Smooth muscle cell (in vitro differentiated cells): ENCODE measurements around the gene CCZ1B. TPM values are rescaled to one million over a fixed set of nuclear protein-coding genes. Genes with fewer than 3 reads are reported as not detected.
"Not testable (repeated sequence)": the region's sequence is repeated elsewhere in the genome, so short reads cannot be mapped to it uniquely, and the experiment has no call there.

Source experiments
- DNase-seq: peaks from one replicate; lab custom pipeline; 2025; ENCODE audit not compliant: unreplicated experiment; lab: John Stamatoyannopoulos, UW
- H2AFZ ChIP-seq: fragments of 200-600 bp; sonication (generic); 2 replicates; pipeline ENCODE4 v1.6.0; 2016; ENCODE audit warnings: antibody characterized with exemption, low read depth, mild to moderate bottlenecking
- H3F3A ChIP-seq: fragments of 200-600 bp; sonication (generic); 2 replicates; pipeline ENCODE4 v1.6.0; 2017; ENCODE audit warnings: antibody characterized with exemption, low read depth
- H3K27ac ChIP-seq: fragments of 200-600 bp; sonication (generic); 2 replicates; pipeline ENCODE4 v1.5.1; 2016; ENCODE audit warnings: low read depth, mild to moderate bottlenecking
- H3K27me3 ChIP-seq: fragments of 200-600 bp; sonication (generic); 2 replicates; pipeline ENCODE4 v1.6.1; 2016; ENCODE audit warnings: low read depth, mild to moderate bottlenecking
- H3K36me3 ChIP-seq: fragments of 200-600 bp; sonication (generic); 2 replicates; pipeline ENCODE4 v1.5.1; 2016; ENCODE audit warnings: low read depth
- H3K4me1 ChIP-seq: fragments of 200-600 bp; sonication (generic); 2 replicates; pipeline ENCODE4 v1.5.1; 2016; ENCODE audit warnings: low read depth
- H3K4me2 ChIP-seq: fragments of 200-600 bp; sonication (generic); 2 replicates; pipeline ENCODE4 v1.6.0; 2016; ENCODE audit warnings: mild to moderate bottlenecking
- H3K4me3 ChIP-seq: fragments of 200-600 bp; sonication (generic); 2 replicates; pipeline ENCODE4 v1.5.1; 2016; ENCODE audit warnings: mild to moderate bottlenecking
- H3K79me2 ChIP-seq: fragments of 200-600 bp; sonication (generic); 2 replicates; pipeline ENCODE4 v1.6.0; 2016; ENCODE audit warnings: low read depth, mild to moderate bottlenecking
- H3K9ac ChIP-seq: fragments of 200-600 bp; sonication (generic); 2 replicates; pipeline ENCODE4 v1.6.0; 2016; ENCODE audit warnings: low read depth
- H3K9me3 ChIP-seq: fragments of 200-600 bp; sonication (generic); replicated peaks from 2 replicates; pipeline ENCODE4 v1.5.1; 2016; ENCODE audit warnings: low read depth
- H4K20me1 ChIP-seq: fragments of 200-600 bp; sonication (generic); 2 replicates; pipeline ENCODE4 v1.6.0; 2016; ENCODE audit warnings: low read depth
- WGBS: methylation state at CpG from one replicate; pipeline ENCODE4 v1.1.7; 2016; ENCODE audit warnings: low lambda C conversion rate; 5-methylcytosine and 5-hydroxymethylcytosine counted together
- polyA plus RNA-seq: library from polyadenylated mRNA; unstranded; fragments of >200 nt; fragmentation: Nextera tagmentation; extraction: Ambion mirVana; gene quantifications from 2 replicates; pipeline ENCODE4 v1.2.1, GENCODE V29; 2016
- total RNA-seq: library from RNA; depleted of rRNA; stranded (reverse); fragments of >200 nt; gene quantifications from 2 replicates; pipeline ENCODE4 v1.2.3, GENCODE V29; 2014

Gene CCZ1B
- total and polyA plus RNA-seq, 2 experiments from 2014 or later = 32.0 to 36.9 TPM

DNA sequence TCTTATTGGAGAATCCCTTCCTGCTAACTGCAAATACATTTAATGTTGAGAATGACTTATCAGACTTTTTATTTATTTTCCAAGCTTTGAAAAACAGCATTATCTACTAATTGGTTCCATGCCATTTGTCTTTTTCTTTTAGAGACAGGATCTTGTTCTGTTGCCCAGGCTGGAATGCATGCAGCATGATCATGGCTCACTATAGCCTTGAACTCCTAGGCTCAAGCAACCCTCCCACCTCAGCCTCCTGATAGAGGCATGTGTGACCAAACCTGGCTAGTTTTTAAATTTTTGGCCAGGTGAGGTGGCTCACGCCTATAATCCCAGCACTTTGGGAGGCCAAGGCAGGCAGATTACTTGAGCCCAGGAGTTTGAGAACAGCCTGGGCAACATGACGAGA is 13.1 kb downstream of the CCZ1B start:
- not testable (repeated sequence) for H2AFZ ChIP-seq, H3K4me1 ChIP-seq, H3K27ac ChIP-seq, H3K36me3 ChIP-seq, DNase-seq, H4K20me1 ChIP-seq, H3K4me2 ChIP-seq, H3K27me3 ChIP-seq, H3F3A ChIP-seq, H3K9me3 ChIP-seq, H3K9ac ChIP-seq, H3K79me2 ChIP-seq, H3K4me3 ChIP-seq
- 94% methylated on average over 2 of the region's 2 CpGs for WGBS

DNA sequence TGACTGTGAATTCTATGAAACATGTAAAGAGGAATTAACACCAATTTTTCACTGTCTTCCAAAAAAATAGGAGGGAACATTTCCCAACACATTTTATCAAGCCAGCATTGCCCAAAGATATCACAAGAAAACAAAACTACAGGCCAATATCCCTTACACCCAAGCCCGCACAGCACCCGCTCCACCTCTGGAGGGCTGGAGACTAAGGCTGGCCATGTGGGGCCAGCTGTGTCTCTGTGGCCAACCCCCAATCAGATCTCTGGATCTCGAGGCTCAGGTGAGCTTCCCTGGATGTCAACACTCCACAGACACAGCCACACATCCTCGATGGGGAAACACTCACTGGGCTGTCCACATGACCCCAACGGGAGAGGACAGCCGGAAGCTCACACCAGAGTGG is 18.1 kb downstream of the CCZ1B start:
- H3K79me2 ChIP-seq, DNase-seq, H3K27ac ChIP-seq, H4K20me1 ChIP-seq, H3K4me2 ChIP-seq, H3K9me3 ChIP-seq, H3K9ac ChIP-seq, H3F3A ChIP-seq, H2AFZ ChIP-seq, H3K36me3 ChIP-seq, H3K4me3 ChIP-seq, H3K27me3 ChIP-seq, H3K4me1 ChIP-seq: not testable (repeated sequence)
- WGBS = 92% methylated on average over 3 of the region's 6 CpGs

DNA sequence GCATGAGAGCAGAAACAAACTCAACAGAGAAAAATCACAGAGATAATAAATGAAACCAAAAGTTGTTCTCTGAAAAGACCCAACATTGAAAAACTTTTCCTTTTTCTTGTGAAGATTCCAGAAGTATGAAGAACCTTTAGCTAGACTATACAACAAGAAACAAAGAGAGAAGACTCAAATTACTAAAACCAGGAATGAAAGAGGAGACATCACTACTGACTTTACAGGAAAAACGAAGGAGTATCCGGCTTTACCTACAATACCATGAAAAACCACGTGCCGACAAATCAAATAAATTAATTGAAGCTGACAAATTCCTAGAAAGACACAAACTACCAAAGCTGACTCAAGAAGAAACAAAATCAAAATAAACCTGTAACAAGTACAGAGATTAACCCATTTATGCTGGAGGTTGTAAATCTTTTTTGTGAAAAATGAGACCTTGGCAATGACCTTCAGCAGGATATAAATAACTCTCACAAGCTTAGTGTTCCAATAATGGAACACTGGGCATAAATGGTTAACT is 18.6 kb downstream of the CCZ1B start:
- not testable (repeated sequence) for H3K79me2 ChIP-seq, H3K4me2 ChIP-seq, H3K27ac ChIP-seq, H3F3A ChIP-seq, H2AFZ ChIP-seq, H3K4me3 ChIP-seq, H3K9ac ChIP-seq, H4K20me1 ChIP-seq, DNase-seq, H3K4me1 ChIP-seq, H3K9me3 ChIP-seq, H3K27me3 ChIP-seq, H3K36me3 ChIP-seq
- WGBS = 100% methylated on average over 4 of the region's 4 CpGs

DNA sequence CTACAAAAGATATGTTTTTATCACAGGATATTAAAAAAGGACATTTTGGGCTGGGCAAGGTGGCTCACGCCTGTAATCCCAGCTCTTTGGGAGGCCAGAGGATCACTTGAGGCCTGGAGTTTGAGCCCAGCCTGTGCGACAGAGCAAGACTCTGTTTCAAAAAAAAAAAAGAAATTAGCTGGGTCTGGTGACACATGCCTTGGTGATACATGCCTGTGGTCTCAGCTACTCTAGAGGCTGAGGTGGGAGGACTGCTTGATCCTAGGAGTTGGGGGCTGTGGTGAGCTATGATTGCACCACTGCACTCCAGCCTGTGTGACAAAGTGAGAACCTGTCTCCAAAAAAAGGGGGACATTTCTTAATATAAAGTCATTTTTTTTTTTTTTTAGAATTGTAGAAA is 25.7 kb downstream of the CCZ1B start:
- not testable (repeated sequence) for H3K4me1 ChIP-seq, H3K9ac ChIP-seq, H3K79me2 ChIP-seq, H3K4me3 ChIP-seq, H3K36me3 ChIP-seq, H3K27me3 ChIP-seq, H3K9me3 ChIP-seq, H2AFZ ChIP-seq, H3K27ac ChIP-seq, H3K4me2 ChIP-seq, H4K20me1 ChIP-seq, H3F3A ChIP-seq, DNase-seq
- WGBS = 89% methylated on average over 1 of the region's 2 CpGs

DNA sequence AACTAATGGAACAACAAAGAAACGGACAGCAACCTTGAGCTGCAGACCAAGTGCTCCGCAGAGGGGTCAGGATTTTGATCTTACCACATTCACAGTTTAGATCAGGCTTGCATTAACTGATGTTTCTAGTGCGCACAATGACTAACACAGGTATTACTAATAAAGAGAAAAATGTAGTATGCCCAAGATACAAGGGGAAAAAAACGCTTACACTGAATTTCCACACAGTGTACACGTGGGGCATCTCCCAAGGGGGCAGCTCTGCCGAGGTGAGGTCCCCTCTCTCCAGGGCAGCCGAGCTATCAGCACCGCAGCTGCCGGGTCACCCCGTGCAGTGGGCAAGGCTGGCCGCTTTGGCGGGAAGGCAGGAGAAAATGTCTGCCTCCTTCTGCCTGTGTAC is 26.2 kb downstream of the CCZ1B start:
- not testable (repeated sequence) for H3K9me3 ChIP-seq, H3K9ac ChIP-seq, DNase-seq, H3K4me2 ChIP-seq, H3K79me2 ChIP-seq, H3K4me1 ChIP-seq, H3K4me3 ChIP-seq, H3K27me3 ChIP-seq, H3K36me3 ChIP-seq, H4K20me1 ChIP-seq, H2AFZ ChIP-seq, H3F3A ChIP-seq, H3K27ac ChIP-seq
- no CpG with 5 or more reads among the region's 12 CpGs for WGBS

DNA sequence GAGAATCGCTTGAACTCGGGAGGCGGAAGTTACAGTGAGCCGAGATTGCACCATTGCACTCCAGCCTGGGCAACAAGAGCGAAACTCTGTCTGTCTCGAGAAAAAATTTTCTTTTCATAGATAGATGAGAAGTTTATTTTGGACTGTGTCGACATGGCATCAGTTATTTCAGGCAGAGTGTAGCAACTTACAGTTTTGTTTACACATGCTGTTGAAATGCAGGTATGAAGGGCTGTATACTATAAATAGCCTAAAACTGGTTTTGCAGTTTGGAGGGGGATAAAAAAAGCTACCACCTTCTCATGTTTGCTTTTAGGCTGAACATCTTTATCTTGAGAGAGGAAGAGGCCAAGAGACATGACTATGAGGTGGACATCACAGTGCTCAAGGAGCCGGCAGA is 28.0 kb downstream of the CCZ1B start:
- H3K4me1 ChIP-seq, H3K9ac ChIP-seq, H3K4me3 ChIP-seq, H3K9me3 ChIP-seq, H3K4me2 ChIP-seq, H3K27ac ChIP-seq, H4K20me1 ChIP-seq, H2AFZ ChIP-seq, H3F3A ChIP-seq, H3K36me3 ChIP-seq, DNase-seq, H3K27me3 ChIP-seq, H3K79me2 ChIP-seq: not testable (repeated sequence)
- WGBS = no CpG with 5 or more reads among the region's 8 CpGs

DNA sequence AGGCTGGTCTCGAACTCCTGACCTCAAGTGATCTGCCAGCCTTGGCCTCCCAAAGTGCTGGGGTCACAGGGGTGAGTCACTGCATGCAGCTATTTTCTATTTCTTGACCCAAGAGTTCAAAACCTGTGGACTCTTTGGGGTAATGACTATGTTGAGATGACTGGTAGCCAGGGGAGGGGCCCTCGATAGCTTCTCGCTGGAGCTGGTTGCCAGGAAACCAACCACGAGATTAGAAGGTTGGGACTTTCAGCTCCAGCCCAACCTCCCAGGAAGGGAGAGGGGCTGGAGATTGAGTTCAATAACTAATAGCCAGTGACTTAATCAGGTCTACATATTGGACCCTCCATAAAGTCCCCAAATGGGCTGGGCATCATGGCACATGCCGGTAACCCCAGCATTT is 28.9 kb downstream of the CCZ1B start:
- H3K9ac ChIP-seq = not testable (repeated sequence)
- 81% methylated on average over 5 of the region's 5 CpGs for WGBS

DNA sequence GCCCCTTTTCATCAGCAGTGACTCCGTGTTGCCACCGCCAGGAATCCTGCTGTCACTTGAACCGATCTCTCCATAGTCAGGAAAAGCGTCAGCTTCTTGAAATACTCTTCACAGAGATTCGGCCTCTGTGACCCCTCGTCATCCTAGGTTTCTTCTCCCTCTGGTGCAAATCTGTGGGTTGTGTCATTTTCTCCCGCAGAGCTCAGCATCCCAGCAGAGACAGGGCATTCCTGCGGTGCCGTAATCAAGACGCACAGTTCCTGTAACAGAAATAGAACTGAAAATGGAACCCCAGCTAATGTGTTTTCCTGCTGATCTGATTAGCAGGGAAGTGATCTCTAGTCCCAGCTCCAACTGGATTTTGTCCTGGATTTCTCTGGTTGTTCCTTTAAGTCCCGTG is 31.8 kb downstream of the CCZ1B start:
- not testable (repeated sequence) for H3K36me3 ChIP-seq, H4K20me1 ChIP-seq, H3K27me3 ChIP-seq, H3K27ac ChIP-seq, H3K9me3 ChIP-seq, H3K4me2 ChIP-seq, DNase-seq, H3K9ac ChIP-seq, H2AFZ ChIP-seq, H3K79me2 ChIP-seq, H3F3A ChIP-seq, H3K4me1 ChIP-seq, H3K4me3 ChIP-seq
- 100% methylated on average over 2 of the region's 11 CpGs for WGBS

More for the DNA sequence above, 28.9 kb downstream of the CCZ1B start:
- not testable (repeated sequence) for H3K4me2 ChIP-seq, H3K79me2 ChIP-seq, H3K36me3 ChIP-seq, H3K9me3 ChIP-seq, H3K4me3 ChIP-seq, H2AFZ ChIP-seq, H3K27me3 ChIP-seq, DNase-seq, H3F3A ChIP-seq, H4K20me1 ChIP-seq, H3K4me1 ChIP-seq, H3K27ac ChIP-seq
